Measurements from ENCODE around the gene DNAL4.

Gene DNAL4

DNA sequence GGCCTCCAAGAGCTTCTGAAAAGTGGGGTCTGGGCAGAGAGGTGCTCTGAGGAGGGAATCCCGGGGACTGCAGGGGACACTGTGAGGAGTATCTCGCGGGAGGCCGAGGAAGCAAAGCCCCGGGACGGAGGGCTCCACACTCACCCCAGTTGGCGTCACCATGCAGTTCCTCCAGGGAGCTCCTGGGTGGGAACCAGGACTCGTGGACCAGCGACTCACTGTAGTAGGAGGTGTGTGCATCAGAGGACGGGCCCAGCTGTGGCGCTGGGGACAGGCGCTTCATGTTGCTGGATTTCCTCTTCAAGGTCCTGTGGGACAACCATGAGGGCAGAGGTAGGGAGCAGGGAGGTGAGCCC lies 42.9 kb downstream of the DNAL4 start:
- DNase-seq (ENCODE audit: insufficient read length, low spot score) (no peak), FAIRE-seq (no peak)
- TF ChIP-seq POLR2AphosphoS5 (IDR thresholded peaks at IDR 0.05; ENCODE audit: low read depth, low read length): no peak
- no peak for TF ChIP-seq TAF1 (IDR thresholded peaks at IDR 0.05; ENCODE audit: low read depth, low read length)

DNA sequence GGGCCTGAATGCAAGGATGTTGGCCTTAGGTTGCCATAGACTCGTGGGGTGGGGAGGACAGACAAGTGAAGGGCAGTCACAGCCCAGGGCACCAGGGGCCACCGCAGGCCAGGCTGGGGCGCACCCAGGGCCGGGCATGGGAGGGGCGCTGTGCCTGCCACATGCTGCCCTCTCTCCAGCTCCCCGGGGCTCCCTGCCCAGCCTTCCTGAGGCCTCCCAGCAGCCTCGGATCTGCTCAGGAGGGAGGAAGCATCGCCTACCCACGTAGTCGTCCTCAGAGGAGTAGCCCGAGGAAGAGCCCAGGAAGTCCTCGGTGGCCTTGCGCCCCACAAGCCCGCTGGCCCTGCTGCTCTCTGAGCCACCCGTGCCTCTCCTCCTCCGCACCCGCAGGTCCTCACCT lies 43.3 kb downstream of the DNAL4 start:
- TF ChIP-seq POLR2A (IDR thresholded peaks at IDR 0.05; ENCODE audit: low read depth, low read length): no peak
- no peak for TF ChIP-seq SPI1 (IDR thresholded peaks at IDR 0.05; ENCODE audit: low read depth, low read length)
- no peak for TF ChIP-seq PAX5 (IDR thresholded peaks at IDR 0.05; ENCODE audit: insufficient read depth, low read length, severe bottlenecking)
- no peak for TF ChIP-seq POU2F2 (IDR thresholded peaks at IDR 0.05; ENCODE audit: low read depth, low read length)
- TF ChIP-seq POLR2AphosphoS5 (IDR thresholded peaks at IDR 0.05; ENCODE audit: low read depth, low read length): no peak
- TF ChIP-seq TAF1 (IDR thresholded peaks at IDR 0.05; ENCODE audit: low read depth, low read length): no peak
- no peak for DNase-seq (ENCODE audit: insufficient read length, low spot score)
- no peak for FAIRE-seq

DNA sequence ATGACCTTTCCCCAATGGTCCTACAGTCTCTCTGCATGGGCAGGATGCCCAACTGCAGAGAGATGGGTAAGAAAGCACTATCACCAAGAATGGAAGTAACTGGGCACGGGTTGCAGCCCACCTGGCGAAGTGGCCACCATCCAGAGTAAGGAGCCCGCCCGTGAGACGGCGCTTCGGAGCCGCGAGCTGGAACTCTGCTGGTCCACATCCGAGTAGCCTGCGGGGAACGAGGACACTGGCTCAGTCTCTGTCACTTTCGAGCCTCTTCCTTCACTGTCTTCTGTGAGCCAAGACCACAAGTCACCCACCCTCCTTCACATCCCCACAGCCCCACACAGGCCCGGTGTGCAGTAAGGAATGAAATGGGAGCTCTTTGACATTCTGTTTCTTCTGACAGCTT lies 43.8 kb downstream of the DNAL4 start:
- FAIRE-seq: no peak
- DNase-seq (ENCODE audit: insufficient read length, low spot score): no peak
- TF ChIP-seq POU2F2 (IDR thresholded peaks at IDR 0.05; ENCODE audit: low read depth, low read length): no peak

DNA sequence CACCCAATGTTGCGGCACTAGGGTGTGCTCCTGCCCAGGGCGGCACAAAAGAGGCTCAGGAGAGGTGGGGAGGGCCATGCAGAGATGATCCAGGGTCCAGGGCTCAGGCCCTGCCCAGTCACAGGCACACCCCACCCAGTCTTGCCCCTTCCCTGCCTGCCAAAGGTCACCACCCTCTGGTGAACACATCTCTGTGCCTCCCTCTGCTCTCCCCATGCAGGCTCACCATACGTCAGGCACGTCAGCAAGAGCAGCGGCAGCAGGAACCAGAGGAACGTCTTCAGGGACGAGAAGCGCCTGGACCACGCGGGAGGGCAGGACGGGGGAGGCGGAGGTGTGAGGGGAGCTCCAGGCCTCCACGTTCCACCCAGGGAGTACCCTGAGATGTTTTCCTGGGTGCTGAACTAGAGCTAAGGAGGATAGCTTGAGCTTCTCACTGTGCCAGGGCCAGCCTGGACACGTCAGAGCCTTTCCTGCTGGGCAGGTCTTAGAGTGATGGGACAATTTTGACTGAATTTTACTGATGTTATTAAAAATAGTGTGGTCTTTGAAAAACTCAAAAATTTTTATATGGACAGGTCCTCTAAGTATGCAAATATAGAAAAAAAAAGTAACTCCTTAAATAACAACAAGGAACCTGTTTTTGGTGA lies 45.3 kb downstream of the DNAL4 start:
- no peak for DNase-seq (ENCODE audit: insufficient read length, low spot score)
- FAIRE-seq: no peak
- TF ChIP-seq POLR2AphosphoS5 (IDR thresholded peaks at IDR 0.05; ENCODE audit: low read depth, low read length) (no peak), POLR2A (IDR thresholded peaks at IDR 0.05; ENCODE audit: low read depth, low read length) (no peak), TAF1 (IDR thresholded peaks at IDR 0.05; ENCODE audit: low read depth, low read length) (no peak), POU2F2 (IDR thresholded peaks at IDR 0.05; ENCODE audit: low read depth, low read length) (no peak), PAX5 (IDR thresholded peaks at IDR 0.05; ENCODE audit: insufficient read depth, low read length, severe bottlenecking) (no peak), SPI1 (IDR thresholded peaks at IDR 0.05; ENCODE audit: low read depth, low read length) (no peak)

DNA sequence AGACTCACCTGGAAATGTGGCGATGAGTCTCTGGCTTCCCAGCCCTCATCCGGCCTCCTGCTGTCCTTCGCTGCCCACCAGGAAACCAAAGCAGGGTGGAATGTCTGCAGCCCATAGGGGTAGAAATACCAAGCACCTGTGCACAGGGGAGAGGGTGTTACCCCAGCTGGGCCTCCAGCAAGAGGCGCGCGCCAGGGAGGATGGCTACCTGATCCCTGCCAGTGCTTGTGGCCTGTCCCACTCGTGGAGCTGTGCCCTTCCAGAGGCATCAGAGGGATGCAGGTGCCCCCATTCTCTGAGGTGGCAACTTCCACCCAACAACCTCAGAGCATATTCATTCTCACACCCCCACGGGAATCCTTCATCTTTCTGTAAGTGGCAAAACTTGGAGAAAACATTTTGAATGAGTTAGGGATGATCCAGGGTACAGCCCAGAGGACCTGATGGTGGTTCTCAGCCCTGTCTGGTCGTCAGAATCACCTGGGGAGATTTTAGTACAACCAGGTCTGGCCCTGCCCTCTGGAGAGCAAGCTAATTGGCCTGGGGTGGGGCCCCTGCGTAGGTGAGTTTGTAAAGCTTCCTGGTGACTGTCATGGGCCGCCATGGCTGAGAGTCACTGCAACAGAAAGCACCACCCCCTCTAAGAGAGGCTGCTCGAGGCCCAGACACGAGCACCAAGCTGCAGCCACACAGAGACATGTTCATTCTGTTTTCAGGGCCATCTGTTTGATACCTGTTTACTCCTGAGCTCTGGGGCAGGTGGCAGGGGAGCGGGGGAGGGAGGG lies 48.1 kb downstream of the DNAL4 start:
- DNase-seq (ENCODE audit: insufficient read length, low spot score): no peak
- TF ChIP-seq SPI1 (IDR thresholded peaks at IDR 0.05; ENCODE audit: low read depth, low read length) (no peak), PAX5 (IDR thresholded peaks at IDR 0.05; ENCODE audit: insufficient read depth, low read length, severe bottlenecking) (no peak), TAF1 (IDR thresholded peaks at IDR 0.05; ENCODE audit: low read depth, low read length) (no peak), POLR2A (IDR thresholded peaks at IDR 0.05; ENCODE audit: low read depth, low read length) (no peak; the same call in 1 of the 2 replicates), POU2F2 (IDR thresholded peaks at IDR 0.05; ENCODE audit: low read depth, low read length) (no peak), POLR2AphosphoS5 (IDR thresholded peaks at IDR 0.05; ENCODE audit: low read depth, low read length) (no peak)
- no peak for FAIRE-seq

DNA sequence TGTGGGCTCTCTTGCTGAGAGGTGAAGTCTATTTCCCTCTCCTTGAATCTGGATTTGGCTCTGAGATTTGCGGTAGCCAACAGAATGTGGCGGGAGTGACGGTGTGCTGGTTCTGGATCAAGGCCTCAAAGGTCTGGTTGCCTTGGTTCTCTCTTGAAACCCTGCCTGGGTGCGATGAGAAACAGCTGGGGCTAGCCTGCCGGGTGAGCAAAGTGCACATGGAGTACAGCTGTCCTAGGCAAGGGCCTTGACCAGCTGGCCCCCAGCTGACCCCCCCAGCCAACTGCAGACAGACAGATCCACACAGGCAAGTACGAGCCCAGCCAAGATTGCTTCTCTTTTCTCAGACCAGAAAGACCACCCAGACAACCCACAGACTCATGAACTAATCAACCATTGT lies 49.0 kb downstream of the DNAL4 start:
- FAIRE-seq (no peak), DNase-seq (ENCODE audit: insufficient read length, low spot score) (no peak)
- TF ChIP-seq PAX5 (IDR thresholded peaks at IDR 0.05; ENCODE audit: insufficient read depth, low read length, severe bottlenecking) (no peak), SPI1 (IDR thresholded peaks at IDR 0.05; ENCODE audit: low read depth, low read length) (no peak), POU2F2 (IDR thresholded peaks at IDR 0.05; ENCODE audit: low read depth, low read length) (no peak), POLR2A (IDR thresholded peaks at IDR 0.05; ENCODE audit: low read depth, low read length) (no peak; the same call in 1 of the 2 replicates), TAF1 (IDR thresholded peaks at IDR 0.05; ENCODE audit: low read depth, low read length) (no peak), POLR2AphosphoS5 (IDR thresholded peaks at IDR 0.05; ENCODE audit: low read depth, low read length) (no peak)

DNA sequence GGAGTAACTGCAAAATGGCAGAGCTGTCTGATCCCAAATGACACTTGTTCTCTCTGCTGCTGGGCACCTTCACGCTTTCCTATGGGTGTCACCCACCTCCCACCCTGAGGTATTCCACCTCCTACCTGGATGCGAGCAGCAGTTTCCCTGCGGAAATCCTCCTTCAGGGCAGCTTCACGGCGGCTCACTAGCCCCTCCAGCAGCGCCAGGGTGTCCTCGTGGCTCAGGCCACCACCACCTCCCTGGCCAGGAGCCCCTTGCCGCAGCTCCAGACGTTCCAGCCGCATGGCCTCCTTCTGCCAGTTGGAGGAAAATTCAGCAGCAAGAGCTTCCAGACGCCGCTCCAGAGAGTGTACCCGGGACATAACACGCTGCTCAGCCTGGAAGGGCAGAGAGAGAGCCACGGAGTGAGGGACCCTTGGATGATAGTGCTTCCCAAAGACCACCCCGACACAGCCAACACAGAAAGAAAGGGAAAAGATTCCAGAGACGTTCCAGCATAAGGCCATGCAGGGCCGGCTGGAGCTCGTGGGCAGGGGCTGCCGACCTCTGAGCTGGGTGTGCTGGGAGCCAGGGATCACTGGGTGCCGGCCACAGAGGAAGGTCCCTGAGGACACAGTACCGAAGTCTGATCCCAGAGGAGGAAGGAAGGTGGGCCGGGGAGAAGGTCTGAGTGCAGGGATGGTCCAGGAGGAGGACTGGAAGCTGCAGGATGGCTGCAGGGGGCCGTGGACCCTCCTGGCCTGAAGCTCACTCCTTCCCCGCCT lies 51.6 kb downstream of the DNAL4 start:
- DNase-seq (ENCODE audit: insufficient read length, low spot score) (no peak), FAIRE-seq (no peak)
- TF ChIP-seq PAX5 (IDR thresholded peaks at IDR 0.05; ENCODE audit: insufficient read depth, low read length, severe bottlenecking): no peak
- peak; percentile 74 for TF ChIP-seq POLR2AphosphoS5 (IDR thresholded peaks at IDR 0.05; ENCODE audit: low read depth, low read length)
- no peak for TF ChIP-seq SPI1 (IDR thresholded peaks at IDR 0.05; ENCODE audit: low read depth, low read length)
- TF ChIP-seq TAF1 (IDR thresholded peaks at IDR 0.05; ENCODE audit: low read depth, low read length): no peak
- TF ChIP-seq POLR2A (IDR thresholded peaks at IDR 0.05; ENCODE audit: low read depth, low read length): peak; percentile 33; the same call in 1 of the 2 replicates
- no peak for TF ChIP-seq POU2F2 (IDR thresholded peaks at IDR 0.05; ENCODE audit: low read depth, low read length)

DNA sequence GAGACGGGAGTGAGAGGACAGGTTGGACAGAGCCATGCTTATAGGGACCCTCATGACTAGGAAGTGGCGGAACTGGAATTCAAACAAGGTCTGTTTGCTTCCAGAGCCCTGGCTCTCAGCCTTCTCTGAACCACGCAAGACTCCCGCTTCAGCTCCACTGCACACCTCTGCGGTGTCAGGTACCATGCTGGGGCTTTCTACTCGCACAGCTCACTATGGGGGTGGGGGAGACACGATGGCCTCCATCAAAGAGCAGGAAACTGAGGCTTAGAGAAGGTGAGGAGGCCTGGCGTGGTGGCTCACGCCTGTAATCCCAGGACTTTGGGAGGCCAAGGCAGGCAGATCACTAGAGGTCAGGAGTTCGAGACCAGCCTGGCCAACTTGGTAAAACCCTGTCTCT lies 52.4 kb downstream of the DNAL4 start:
- DNase-seq (ENCODE audit: insufficient read length, low spot score): no peak
- TF ChIP-seq POLR2A (IDR thresholded peaks at IDR 0.05; ENCODE audit: low read depth, low read length) (no peak), POLR2AphosphoS5 (IDR thresholded peaks at IDR 0.05; ENCODE audit: low read depth, low read length) (0 out of 2 replicates have a peak, but pooled peaks have one; percentile 7)
- no peak for FAIRE-seq

DNA sequence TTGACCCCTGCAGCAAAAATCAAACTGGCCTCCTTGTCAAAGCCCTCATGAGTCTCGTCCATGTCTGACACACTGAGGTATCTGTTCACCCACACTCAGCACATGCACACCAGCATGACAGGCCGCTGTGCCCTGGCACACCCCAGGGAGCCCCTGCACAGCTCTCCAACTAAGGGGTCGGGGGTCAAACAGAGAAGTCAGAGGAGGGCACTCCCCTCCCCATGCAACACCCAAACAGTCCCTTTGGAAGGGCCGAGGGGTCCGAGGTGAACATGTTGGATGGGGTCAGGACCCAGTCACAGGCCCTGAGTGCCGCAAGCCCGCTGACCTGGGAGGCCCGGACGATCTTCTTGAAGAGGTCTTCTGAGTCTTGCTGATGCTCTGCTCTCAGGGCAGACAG lies 52.8 kb downstream of the DNAL4 start:
- DNase-seq (ENCODE audit: insufficient read length, low spot score) (no peak), FAIRE-seq (no peak)
- peak; percentile 43; the same call in 1 of the 2 replicates for TF ChIP-seq POU2F2 (IDR thresholded peaks at IDR 0.05; ENCODE audit: low read depth, low read length)
- no peak for TF ChIP-seq SPI1 (IDR thresholded peaks at IDR 0.05; ENCODE audit: low read depth, low read length)

DNA sequence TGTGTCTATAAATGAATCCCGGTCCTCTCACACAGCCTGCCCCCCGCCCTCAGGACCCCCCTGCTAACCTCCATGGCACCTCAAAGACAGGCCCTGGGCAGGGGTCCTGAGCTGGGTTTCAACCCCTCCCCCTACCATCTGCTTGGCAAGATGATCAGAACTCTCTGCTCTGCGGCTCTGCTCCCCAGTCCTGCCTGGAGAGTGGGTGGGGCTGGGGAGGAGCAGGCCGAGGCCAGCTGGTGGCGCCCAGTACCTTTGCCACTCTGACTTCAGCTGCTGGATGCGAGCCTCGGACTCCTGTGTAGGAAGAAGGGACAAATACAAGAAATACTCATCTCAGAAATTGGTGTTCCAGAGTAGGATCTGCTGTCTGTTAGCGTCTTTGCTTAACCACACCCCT lies 53.2 kb downstream of the DNAL4 start:
- FAIRE-seq (no peak), DNase-seq (ENCODE audit: insufficient read length, low spot score) (no peak)
- TF ChIP-seq POU2F2 (IDR thresholded peaks at IDR 0.05; ENCODE audit: low read depth, low read length) (no peak), POLR2AphosphoS5 (IDR thresholded peaks at IDR 0.05; ENCODE audit: low read depth, low read length) (no peak), SPI1 (IDR thresholded peaks at IDR 0.05; ENCODE audit: low read depth, low read length) (no peak), TAF1 (IDR thresholded peaks at IDR 0.05; ENCODE audit: low read depth, low read length) (no peak)

Data from GM12891 (cell line).